GM21737 (cell line): ENCODE data around the gene UBA1.

ENCODE experiments used
- ATAC-seq: cut with Tn5 transposase; IDR thresholded peaks from one replicate; pipeline ENCODE4 v1.9.1; 2021; ENCODE audit warnings: mild to moderate bottlenecking, moderate library complexity; ENCODE audit not compliant: unreplicated experiment

UBA1 gene

DNA sequence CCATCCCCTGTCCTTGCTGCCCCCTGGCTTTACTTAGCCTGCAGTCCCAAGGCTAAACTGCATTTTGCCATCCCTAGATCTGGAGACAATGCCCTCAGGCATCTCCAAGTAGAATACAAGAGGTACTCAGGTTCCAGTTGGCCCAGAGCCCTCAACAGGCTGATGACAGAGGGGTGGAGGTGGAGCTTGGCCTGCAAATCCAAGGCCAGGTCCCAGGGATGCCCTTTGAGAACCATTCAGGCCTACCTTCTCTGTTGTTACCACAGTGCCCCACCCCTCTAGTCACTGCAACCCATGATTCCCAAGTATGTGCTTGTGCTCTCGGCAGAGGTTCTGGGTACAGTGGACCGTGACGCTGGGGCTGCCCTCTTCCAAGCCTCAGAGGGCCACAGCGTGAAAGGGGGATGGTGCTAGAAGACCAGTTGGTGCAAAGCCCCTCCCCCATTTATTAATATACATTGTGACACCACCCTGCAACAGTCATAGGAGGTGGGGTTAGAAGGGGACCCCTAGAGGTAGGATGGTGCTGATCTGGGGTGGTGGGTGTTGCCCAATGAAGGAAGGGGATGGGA lies 6.4 kb upstream of the UBA1 start:
- ATAC-seq = no peak

DNA sequence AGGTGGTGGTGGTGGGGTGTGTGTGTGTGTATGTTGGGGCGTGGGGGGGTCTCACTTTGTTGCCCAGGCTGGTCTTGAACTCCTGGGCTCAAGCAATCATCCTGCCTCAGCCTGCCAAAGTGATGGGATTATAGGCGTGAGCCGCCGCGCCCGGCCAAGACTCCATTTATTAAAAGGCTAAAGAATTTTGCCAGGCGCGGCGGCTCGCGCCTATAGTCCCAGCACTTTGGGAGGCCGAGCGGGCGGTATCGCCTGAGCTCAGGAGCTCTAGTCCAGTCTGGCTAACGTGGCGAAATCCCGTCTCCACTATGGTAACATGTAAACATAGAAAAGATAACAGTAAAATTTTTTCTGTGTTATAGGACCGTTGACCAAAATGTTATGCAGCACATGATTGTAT lies 3.7 kb upstream of the UBA1 start:
- no peak for ATAC-seq

DNA sequence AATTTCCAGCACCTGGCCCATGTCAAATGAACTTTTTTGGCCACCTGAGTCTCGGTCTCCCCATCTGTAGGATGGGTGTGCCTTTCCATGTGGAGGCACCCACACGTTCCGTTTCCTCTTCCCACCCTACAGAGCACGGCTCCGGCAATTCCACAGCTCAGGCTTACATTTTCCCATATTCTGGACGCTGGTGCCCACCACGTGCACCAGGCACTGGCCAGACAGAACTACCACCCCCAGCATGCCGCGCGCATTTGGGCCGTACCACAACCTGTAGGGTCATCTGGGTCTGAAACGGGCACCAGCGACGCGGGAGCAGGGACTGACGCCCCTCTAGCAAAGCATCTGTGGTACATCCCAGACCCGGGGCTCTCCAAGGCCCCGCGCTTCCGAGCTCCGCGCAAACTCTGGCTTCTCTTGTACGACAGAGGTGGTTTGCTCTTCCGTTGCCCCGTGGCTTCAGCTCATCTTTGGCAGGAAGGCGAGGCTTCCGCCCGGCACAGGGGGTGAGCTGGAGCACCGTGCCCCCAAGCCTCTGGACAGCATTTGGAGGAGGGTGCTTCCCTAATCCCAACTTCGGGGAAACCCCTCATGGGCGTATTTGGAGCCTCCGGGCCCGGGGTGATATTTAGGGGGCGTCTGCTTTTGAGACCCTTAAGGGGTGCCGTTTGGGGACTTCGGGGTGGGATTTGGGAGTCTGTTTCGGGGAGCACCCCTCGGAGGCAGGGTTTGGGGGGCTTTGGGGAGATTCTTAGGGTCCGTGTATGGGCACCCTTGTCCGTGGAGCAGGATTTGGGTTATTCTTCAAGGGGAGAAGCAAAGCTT lies 3.0 kb upstream of the UBA1 start:
- ATAC-seq = peak; percentile 57

DNA sequence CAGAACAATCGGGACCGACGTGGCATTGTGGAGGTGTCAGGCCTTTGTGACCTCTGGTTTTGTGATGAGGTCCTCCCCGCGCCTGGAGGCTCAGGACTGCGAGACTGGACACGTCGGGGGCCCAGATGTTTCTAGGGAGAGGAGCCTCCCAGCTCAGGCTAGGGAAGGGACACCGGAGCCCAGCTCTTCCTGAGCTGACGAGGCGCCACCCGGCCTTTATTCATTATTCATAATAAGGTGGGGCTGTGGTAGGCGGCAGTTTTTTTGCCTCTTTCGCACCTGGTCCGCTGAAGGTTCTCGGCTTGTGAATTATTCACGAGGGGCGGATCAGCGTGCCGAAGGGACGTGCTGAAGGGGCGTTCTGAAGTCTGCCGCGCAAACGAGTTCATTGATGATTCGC lies 2.3 kb upstream of the UBA1 start:
- ATAC-seq = no peak

DNA sequence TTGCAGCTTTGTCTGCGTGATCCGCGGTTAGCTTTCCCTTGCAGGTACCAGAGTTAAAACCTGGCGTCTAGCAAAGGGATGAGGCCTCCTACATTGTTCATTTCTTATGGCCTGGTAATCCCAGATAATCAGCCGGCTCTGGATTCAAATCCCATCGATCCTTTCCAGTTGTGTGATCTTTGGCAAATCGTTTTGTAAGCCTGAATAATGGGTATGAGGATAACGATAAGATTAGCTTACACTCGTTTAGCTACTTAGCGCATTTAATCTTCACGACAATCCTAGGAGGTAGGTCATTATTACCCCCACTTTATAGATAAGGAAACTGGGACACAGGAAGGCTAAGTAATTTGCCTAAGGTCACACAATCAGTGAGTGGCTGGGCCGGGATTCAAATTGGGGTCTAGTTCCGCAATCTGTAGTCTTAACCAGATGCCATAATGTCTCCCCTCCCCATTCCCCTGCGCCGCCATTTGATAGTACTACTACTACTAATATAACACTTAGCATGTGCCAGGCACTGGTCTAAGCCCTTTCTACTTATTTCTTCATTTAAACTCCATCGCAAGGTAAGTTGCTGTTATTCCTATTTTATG lies 1.7 kb upstream of the UBA1 start:
- ATAC-seq = no peak

DNA sequence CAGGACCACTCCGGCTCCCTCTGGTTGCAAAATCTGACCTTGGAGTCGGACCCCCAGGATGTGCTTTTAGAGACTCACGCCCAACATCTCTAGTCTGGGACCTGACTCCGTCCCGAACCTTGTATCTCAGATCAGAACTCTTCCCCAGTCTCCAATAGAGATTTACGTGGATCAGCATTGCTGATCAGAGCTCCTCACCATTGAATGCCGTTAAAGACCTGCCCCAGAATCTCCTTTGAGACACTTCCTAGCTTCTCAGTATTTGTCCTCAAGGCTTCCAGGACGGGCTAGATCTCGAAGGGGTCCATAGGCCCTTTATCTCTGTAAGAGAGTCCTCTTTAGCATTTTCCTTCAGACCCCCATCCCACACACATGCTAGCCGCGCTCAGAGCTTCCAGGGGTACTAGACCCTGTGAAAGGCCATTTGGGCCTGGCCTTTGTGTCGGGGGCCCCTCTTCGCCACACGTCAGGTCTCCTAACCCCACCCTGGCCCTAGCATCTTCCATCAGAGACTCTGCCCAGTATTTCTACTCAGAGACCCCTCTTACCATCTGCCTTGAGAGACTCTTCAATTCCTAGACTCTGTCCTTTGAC lies 662 bp downstream of the UBA1 start:
- ATAC-seq = no peak

DNA sequence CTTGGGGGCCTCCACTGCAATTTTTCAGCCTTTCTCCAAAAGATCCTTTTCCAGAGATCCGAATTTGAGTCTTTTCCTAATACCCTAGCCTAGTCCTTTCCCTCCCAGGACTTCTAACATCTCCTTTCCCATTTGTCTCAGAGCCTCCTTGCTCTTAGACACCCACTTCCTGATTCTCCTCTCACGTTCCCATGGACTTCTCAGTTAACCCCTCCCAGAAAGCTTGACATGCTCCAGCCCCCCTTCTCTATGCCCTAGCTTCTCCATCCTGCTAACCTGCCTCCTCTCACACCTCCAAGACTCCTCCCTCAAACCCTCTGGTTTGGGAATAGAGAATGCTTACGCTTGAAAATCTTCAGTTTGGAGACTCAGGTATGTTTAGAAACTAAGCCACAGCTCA lies 2.5 kb downstream of the UBA1 start:
- no peak for ATAC-seq

DNA sequence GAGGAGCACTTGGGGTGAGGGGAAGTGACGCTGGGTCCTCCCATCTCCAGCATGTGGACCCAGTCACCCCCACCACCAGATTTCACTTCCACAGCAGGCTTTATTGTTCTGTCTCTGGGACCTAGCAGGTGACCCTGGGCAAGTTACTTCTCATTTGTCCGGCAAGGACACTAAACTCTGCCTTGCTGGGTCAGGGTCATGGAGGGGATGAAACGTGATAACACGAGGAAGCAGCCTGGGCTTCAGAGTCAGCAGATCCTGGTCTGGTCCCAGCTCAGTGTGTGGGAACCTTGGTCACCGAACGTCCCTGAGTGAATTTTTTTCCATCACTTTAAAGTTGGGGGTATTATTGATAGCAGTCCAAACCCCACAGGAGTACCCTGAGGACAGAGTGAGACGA lies 3.9 kb downstream of the UBA1 start:
- ATAC-seq = no peak

DNA sequence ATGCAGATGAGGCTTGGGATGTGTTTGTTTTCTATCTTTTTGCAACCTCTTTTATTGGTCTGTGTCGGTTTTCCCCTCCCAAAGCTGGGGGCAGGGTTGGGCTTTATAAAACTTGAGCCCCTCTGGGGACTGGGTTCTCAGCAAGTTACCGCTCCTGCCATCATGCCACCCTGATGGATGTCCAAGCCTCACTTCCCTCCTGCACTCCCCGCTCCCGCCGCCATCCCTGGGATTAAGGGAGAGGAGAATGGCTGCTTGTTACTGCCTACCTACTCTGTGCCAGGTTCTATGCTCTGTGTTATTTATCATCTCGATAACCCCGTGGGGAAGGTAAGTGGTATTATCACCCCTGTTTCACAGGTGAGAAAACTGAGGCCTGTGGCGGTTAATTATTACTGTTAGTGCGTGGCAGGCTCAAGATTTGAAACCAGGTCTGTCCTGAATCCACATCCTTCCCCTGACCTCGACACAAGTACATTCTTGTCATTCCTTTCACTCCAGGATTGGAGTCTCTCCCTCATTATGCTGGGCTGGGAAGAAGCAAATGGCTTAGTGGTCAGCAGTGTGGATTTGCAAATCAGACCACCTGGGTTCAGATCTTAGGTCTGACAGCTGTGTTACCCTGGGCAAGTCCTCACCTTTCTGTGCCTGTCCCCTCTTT lies 4.5 kb downstream of the UBA1 start:
- ATAC-seq = no peak

DNA sequence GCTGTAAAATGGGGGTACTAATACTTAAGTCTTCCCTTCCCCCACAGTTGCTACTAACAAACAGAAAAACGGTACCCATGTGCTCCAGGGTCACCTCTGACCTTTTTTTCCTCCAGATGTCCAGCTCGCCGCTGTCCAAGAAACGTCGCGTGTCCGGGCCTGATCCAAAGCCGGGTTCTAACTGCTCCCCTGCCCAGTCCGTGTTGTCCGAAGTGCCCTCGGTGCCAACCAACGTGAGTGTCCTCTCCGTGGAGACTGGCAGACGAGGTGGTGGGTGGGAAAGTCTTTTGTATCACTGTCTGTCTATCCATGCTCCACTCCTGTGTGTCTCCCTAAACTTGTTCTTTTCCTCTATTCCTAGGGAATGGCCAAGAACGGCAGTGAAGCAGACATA lies 5.1 kb downstream of the UBA1 start:
- ATAC-seq = no peak

DNA sequence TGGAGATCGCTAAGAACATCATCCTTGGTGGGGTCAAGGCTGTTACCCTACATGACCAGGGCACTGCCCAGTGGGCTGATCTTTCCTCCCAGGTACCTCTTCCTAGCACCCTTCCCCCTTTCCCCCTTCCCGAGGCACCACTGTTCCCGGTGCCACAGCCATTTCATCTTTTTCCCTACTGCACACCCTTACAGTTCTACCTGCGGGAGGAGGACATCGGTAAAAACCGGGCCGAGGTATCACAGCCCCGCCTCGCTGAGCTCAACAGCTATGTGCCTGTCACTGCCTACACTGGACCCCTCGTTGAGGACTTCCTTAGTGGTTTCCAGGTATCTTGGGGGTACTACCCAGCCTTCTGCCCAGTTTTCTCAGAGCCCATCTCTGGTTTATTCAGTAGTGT lies 5.7 kb downstream of the UBA1 start:
- no peak for ATAC-seq

DNA sequence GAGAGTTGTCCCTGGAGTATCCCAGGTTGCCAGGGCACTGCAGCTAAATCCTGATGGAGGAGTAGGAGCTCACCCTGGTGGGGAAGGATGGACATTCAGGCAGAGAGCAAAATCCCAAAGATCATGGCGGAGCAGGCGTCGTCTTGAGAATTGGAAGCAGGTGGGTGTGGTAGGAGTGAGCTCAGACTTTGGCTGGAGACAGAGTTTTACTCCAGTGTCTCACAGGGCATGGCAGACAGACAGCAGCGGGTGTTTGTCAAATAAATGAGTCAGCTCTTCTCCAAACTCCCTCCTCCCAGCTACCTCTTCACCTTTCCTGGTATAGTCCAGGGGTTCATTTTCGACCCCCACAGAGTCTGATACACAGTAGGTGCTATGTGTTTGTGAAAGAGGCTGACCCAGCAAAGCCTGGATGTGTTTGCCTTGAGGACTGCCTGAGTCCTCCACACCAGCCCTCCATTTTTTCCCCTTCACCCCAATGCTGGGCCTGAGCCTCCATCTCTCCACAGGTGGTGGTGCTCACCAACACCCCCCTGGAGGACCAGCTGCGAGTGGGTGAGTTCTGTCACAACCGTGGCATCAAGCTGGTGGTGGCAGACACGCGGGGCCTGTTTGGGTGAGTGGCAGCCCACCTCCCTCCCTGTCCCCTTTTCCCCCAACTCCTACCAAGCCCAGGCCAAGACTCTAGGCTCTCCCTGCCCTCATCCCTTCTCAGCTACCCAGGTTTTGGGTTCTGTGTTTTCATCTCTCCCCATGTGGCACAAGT lies 6.9 kb downstream of the UBA1 start:
- ATAC-seq = no peak

DNA sequence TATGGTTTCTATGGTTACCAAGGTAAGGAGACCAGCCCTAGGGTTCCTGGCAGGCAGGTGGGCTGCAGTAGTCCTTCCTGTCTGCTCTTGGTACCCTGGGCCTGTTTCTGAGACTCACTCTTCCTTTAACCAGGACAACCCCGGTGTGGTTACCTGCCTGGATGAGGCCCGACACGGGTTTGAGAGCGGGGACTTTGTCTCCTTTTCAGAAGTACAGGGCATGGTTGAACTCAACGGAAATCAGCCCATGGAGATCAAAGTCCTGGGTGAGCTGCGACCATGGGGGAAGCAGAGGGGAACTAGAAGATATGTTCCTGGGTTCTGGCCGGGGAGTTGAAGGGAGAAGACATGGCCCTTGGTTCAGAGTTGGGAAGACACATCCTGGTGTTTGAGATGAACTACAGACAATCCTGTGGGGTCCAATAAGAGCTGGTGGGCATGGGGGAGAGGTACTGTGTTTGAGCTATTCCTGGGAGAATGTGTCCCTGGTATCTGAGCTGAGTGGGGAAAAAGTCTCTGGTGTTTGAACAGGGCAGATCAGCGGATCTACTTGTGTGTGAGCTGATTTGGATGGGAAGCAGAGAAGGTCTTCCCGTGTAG lies 7.8 kb downstream of the UBA1 start:
- no peak for ATAC-seq

DNA sequence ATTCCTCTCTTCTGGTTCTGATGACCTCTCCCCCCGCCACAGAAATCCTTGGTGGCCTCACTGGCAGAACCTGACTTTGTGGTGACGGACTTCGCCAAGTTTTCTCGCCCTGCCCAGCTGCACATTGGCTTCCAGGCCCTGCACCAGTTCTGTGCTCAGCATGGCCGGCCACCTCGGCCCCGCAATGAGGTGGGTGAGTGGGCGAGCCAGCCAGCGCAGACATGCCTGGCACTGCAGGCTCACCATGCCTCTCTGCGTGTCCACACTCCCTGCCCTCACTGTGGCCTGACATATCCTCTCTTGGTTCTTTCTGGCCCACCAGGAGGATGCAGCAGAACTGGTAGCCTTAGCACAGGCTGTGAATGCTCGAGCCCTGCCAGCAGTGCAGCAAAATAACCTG lies 8.7 kb downstream of the UBA1 start:
- ATAC-seq = no peak

DNA sequence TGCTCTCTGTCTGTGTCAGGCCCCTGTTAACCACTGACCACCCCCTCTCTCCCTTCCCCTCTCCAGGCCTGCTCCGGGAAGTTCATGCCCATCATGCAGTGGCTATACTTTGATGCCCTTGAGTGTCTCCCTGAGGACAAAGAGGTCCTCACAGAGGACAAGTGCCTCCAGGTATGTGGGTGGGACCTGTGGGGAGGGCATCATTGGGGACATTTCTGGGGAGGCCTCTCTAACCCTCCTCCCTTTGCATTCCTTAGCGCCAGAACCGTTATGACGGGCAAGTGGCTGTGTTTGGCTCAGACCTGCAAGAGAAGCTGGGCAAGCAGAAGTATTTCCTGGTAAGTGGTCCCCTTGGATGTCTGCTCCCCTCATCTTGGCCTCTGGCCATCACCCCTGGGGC lies 9.2 kb downstream of the UBA1 start:
- no peak for ATAC-seq

DNA sequence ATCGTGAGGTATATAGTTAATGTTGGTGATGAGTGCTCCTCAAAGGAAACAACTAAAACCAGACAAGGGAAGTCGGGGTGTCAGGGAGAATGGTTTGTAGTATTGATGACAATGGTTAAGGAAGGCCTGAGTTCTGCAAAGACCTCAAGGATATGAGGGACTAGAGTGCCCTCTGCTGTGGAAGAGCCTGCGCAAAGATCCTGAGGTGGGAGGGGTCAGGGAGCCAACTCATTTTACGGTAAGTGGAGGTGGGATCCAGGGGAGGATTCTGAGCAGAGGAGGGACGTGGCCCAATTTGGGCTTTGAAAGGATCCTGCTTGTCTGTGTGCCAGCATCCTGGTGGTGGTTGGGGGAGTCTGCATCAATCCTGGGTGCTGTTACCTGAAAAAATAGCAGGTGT lies 11.3 kb downstream of the UBA1 start:
- ATAC-seq = no peak

DNA sequence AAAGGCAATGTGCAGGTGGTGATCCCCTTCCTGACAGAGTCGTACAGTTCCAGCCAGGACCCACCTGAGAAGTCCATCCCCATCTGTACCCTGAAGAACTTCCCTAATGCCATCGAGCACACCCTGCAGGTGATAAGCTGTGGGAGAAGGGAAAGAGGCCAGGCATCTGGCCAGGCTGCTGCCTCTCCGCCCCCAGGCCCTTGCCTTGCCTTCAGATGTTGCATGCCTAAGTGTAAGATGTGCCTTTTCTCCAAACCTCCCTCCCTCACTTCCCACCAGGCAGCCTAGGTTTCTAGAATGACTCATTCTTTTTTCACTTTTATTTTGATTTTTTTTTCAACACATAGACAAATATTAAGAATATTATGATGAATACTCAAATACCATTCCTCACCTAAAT lies 12.7 kb downstream of the UBA1 start:
- no peak for ATAC-seq

DNA sequence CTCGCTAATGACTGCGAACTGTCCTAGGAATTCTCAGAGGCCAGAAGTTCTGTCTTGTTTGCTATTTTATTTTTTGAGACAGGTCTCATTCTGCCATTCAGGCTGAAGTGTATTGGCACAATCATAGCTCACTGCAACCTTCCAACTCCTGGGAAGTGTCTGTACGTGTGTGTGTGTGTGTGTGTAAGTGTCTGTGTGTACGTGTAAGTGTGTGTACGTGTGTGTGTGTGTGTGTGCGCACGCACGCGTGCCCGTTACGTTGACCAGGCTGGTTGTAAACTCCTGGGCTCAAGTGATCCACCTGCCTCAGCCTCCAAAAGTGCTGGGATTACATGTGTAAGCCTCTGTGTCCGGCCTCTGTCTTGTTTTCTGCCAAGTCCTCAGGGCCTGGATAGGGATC lies 14.5 kb downstream of the UBA1 start:
- ATAC-seq = no peak

DNA sequence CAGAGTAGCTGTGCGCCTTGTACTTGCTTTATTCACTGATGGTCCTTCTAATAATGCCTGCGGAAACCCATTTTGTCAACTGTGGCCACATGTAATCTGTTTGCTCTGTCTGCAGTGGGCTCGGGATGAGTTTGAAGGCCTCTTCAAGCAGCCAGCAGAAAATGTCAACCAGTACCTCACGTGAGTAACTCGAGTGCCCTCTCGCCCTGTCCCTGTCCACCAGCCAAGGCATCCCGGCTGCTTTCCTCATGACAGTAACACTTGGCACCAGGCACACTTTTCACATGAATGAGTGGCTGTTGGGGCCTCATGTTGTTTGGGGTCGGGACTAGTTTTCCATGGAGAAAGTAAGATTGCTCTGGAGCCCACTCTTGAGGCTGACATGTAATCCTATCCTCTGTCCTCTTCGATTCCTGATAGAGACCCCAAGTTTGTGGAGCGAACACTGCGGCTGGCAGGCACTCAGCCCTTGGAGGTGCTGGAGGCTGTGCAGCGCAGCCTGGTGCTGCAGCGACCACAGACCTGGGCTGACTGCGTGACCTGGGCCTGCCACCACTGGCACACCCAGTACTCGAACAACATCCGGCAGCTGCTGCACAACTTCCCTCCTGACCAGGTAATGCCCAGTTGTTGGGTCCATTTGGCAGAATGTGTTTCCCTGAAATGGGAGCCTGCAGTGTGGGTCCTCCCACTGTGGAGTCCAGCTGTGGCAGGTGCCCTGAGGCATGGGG lies 16.0 kb downstream of the UBA1 start:
- no peak for ATAC-seq
